GM18909 (cell line): ENCODE measurements around the gene OTUD5.

Source experiments
- ATAC-seq: cut with Tn5 transposase; IDR thresholded peaks from one replicate; pipeline ENCODE4 v1.9.1; 2021; ENCODE audit warnings: mild to moderate bottlenecking; ENCODE audit not compliant: unreplicated experiment, poor library complexity

OTUD5 gene

GRCh38 chrX:48938721-48939425 is 18.5 kb downstream of the OTUD5 start:
- peak; percentile 60 for ATAC-seq

GRCh38 chrX:48937054-48937907 is 20.1 kb downstream of the OTUD5 start:
- ATAC-seq: peak; percentile 64

- no peak for ATAC-seq
Observed at GRCh38 chrX:48936429-48937053, 20.9 kb downstream of the OTUD5 start.

- no peak for ATAC-seq
Observed at GRCh38 chrX:48935301-48935670, 22.1 kb downstream of the OTUD5 start.

GRCh38 chrX:48934581-48935300 is 22.7 kb downstream of the OTUD5 start:
- ATAC-seq: no peak

GRCh38 chrX:48933757-48934156 is 23.6 kb downstream of the OTUD5 start:
- ATAC-seq: no peak

- no peak for ATAC-seq
Observed at GRCh38 chrX:48927736-48928382, 29.5 kb downstream of the OTUD5 start.

- ATAC-seq: no peak
Observed at GRCh38 chrX:48927123-48927522, 30.3 kb downstream of the OTUD5 start.

GRCh38 chrX:48924270-48924669 is 33.1 kb downstream of the OTUD5 start:
- no peak for ATAC-seq

GRCh38 chrX:48923771-48924170 is 33.6 kb downstream of the OTUD5 start:
- ATAC-seq: no peak

- no peak for ATAC-seq
Observed at GRCh38 chrX:48920718-48921104, 36.7 kb downstream of the OTUD5 start.

GRCh38 chrX:48919947-48920717 is 37.3 kb downstream of the OTUD5 start:
- ATAC-seq: no peak

- ATAC-seq: peak; percentile 11
Observed at GRCh38 chrX:48919360-48919841, 38.0 kb downstream of the OTUD5 start.

- ATAC-seq: peak; percentile 76
Observed at GRCh38 chrX:48918643-48919340, 38.6 kb downstream of the OTUD5 start, which contains the start of gene PIM2. Gene PIM2, minus strand, starts transcription at chrX:48919024. Its CDS starts 190 bp downstream, at chrX:48918834.

GRCh38 chrX:48918301-48918642 is 39.1 kb downstream of the OTUD5 start:
- no peak for ATAC-seq

- peak; percentile 45 for ATAC-seq
Observed at GRCh38 chrX:48917139-48918001, 40.0 kb downstream of the OTUD5 start.

GRCh38 chrX:48914593-48915493 is 42.6 kb downstream of the OTUD5 start:
- ATAC-seq: no peak
